Measurements from ENCODE around the gene MTCL1.

DNA sequence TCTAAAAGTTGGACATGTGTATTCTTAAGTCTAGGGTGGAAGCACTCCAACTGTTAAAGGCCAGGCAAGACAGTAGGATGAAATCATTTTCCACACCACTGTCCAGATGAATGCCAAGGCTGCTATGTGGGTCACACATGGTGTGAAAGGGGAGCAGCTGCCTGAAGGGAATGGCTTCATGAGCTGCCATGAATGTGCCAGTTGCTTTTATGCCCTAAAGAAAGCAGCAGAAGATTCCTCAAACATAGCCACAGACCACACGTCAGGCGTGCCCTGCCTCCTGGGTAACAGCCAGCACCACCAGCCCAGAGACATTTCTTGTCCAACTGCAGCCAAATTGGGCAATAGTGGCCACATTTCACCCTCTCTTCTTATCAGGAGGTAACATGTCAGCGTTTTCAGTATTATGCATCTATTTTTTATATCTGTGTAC lies 130.2 kb downstream of the MTCL1 start:
- TF ChIP-seq POLR2A (IDR thresholded peaks at IDR 0.05) (no peak), EP300 (IDR thresholded peaks at IDR 0.05) (no peak)
- TF ChIP-seq, protein P1, sequence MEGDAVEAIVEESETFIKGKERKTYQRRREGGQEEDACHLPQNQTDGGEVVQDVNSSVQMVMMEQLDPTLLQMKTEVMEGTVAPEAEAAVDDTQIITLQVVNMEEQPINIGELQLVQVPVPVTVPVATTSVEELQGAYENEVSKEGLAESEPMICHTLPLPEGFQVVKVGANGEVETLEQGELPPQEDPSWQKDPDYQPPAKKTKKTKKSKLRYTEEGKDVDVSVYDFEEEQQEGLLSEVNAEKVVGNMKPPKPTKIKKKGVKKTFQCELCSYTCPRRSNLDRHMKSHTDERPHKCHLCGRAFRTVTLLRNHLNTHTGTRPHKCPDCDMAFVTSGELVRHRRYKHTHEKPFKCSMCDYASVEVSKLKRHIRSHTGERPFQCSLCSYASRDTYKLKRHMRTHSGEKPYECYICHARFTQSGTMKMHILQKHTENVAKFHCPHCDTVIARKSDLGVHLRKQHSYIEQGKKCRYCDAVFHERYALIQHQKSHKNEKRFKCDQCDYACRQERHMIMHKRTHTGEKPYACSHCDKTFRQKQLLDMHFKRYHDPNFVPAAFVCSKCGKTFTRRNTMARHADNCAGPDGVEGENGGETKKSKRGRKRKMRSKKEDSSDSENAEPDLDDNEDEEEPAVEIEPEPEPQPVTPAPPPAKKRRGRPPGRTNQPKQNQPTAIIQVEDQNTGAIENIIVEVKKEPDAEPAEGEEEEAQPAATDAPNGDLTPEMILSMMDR (IDR thresholded peaks at IDR 0.05), result no peak

Data from ovary (tissue), 3 donors.